RWPE1 (cell line): Measurements from ENCODE around the gene CTIF.

Experiments used
- CTCF ChIA-PET: fragments of 350-600 bp; sonication (Branson Sonifier 250); formaldehyde crosslinking; extraction: SDS; loops from one replicate; lab custom pipeline; 2021; lab: Yijun Ruan, JAX
- POLR2A ChIA-PET: fragments of 400-600 bp; formaldehyde crosslinking; extraction: SDS; loops from one replicate; lab custom pipeline; 2020; ENCODE audit warnings: antibody characterized with exemption; ENCODE audit not compliant: low non-redundant PET; lab: Yijun Ruan, JAX
- DNase-seq: peaks from one replicate; pipeline ENCODE4 v3.0.0; 2012; ENCODE audit warnings: low spot score
- H3K27ac ChIP-seq: fragments of 450-650 bp; 2 replicates; pipeline ENCODE4 v1.5.1; 2017
- CTCF ChIP-seq: fragments of 450-650 bp; conservative IDR thresholded peaks from 2 replicates; pipeline ENCODE4 v1.5.1; 2017; ENCODE audit warnings: low read depth, mild to moderate bottlenecking

The CTIF gene

GRCh38 chr18:48531082-48531403 is 7.8 kb upstream of the CTIF start:
- CTCF ChIA-PET = no interaction called here
- no peak overlapping the region for H3K27ac ChIP-seq
- DNase-seq = no peak
- POLR2A ChIA-PET = no interaction called here
- TF ChIP-seq CTCF = no peak

GRCh38 chr18:48531908-48532307 is 6.9 kb upstream of the CTIF start:
- CTCF ChIA-PET = interaction anchor here (0.6 kb wide), 1 partner anchor 151 kb away, joined by 3 read pairs; no protein-coding TSS in a partner anchor
- no peak for DNase-seq
- H3K27ac ChIP-seq = no peak overlapping the region
- POLR2A ChIA-PET = no interaction called here
- no peak for TF ChIP-seq CTCF

GRCh38 chr18:48533340-48534070 is 5.3 kb upstream of the CTIF start:
- CTCF ChIA-PET = no interaction called here
- DNase-seq = no peak
- H3K27ac ChIP-seq = no peak overlapping the region
- TF ChIP-seq CTCF = no peak
- POLR2A ChIA-PET = no interaction called here

- TF ChIP-seq CTCF = no peak
- DNase-seq = no peak
- ChIA-PET CTCF (no interaction called here), POLR2A (no interaction called here)
- H3K27ac ChIP-seq = no peak overlapping the region
These were observed 4.5 kb upstream of the CTIF start for GRCh38 chr18:48534364-48534763.

- no peak for DNase-seq
- ChIA-PET POLR2A (no interaction called here), CTCF (no interaction called here)
- TF ChIP-seq CTCF = no peak
- no peak overlapping the region for H3K27ac ChIP-seq
These were observed 2.9 kb upstream of the CTIF start for GRCh38 chr18:48535956-48536355.

- no peak for TF ChIP-seq CTCF
- H3K27ac ChIP-seq = no peak overlapping the region
- ChIA-PET CTCF (no interaction called here), POLR2A (no interaction called here)
- DNase-seq = no peak
These were observed 2.3 kb upstream of the CTIF start for GRCh38 chr18:48536516-48536915.
